NCI-H2196 treated with DMSO at 0.1 percent for 48 hours (cell line): ENCODE data around the gene PGAP6.
"Not testable (repeated sequence)": the region's sequence is repeated elsewhere in the genome, so short reads cannot be mapped to it uniquely, and the experiment has no call there.

Experiments used
- DNase-seq: peaks from one replicate; lab custom pipeline; 2025; ENCODE audit not compliant: unreplicated experiment; lab: John Stamatoyannopoulos, UW

Gene PGAP6

DNA sequence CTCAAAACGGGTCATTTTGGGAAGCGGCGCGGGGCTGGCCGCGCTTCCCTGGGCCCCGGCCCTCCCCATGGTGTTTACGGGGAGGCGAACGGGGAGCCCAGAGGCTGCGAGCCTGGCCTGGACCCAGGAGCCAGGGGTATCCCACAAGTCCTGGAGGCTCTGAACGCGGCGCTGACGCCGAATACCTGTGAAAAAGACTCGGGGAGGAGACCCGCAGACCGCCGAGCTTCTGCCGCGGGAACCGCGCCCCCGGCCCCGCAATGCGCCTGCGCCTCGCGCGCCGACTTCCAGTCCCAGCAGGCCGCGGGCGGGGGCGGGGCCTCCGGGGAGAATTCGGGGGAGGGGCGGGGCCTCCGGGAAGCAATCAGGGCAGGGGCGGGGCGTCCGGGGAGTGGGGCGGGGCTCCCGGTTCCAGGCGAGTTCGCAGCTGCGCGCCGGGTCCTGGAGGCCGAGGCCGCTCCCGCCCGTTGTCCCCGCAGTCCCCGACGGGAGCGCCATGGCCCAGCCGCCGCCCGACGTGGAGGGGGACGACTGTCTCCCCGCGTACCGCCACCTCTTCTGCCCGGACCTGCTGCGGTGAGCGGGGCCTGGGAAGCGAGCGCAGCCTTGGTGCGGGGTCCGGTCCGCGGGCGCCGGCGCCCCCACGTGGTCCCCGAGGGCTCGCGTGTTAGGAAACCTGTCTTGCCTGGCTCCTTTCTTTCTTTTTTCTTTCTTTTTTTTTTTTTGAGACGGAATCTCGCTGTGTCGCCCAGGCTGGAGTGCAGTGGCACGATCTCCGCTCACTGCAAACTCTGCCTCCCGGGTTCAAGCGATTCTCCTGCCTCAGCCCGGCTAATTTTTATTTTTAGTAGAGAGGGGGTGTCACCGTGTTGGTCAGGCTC is 19.9 kb upstream of the PGAP6 start, which contains the start of gene DECR2:
Gene DECR2, plus strand, starts transcription at position 418 of the 881 bp plus-strand sequence. Its CDS starts 79 bp downstream, at position 497.
- peak; percentile 84 for DNase-seq

DNA sequence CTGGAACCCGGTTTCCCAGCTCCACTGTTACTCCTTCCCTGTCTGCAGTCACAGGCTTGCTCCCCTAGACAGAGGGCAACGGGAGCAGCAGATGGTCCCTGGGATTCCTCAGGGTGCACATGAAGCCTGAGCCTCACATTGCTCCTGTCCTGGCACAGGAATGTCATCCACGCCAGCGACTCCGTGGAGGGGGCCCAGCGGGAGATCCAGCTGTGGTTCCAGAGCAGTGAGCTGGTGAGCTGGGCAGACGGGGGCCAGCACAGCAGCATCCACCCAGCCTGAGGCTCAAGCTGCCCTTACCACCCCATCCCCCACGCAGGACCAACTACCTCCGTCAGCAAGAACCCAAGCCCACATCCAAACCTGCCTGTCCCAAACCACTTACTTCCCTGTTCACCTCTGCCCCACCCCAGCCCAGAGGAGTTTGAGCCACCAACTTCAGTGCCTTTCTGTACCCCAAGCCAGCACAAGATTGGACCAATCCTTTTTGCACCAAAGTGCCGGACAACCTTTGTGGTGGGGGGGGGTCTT is 18.3 kb upstream of the PGAP6 start:
- no peak for DNase-seq

DNA sequence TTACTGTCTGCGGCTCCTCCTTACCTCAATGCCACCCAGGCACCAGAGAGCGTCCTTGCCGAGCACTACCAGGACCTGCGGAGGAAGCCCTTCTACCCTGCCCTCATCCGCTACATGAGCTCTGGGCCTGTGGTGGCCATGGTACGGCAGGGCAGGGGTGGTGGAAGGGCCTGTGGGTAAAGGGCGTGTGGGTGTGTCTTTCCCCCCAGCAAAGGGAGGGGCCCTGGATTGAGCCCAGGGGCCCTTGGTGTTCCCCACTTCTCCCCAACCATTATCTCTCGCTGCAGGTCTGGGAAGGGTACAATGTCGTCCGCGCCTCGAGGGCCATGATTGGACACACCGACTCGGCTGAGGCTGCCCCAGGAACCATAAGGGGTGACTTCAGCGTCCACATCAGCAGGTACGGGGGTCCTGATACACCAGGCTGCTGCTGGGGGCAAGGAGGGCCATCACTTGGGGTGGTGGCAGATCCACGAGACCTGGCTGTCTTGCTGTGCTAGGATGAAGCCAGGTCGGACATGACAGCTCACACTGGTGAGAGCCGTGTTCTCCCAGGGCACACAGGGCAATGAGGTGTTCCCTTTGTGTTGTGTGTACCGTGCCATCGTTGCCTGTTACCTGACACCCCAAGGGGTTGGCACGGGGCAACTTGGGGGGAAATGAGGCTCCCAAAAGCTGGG is 17.7 kb upstream of the PGAP6 start:
- DNase-seq: no peak

DNA sequence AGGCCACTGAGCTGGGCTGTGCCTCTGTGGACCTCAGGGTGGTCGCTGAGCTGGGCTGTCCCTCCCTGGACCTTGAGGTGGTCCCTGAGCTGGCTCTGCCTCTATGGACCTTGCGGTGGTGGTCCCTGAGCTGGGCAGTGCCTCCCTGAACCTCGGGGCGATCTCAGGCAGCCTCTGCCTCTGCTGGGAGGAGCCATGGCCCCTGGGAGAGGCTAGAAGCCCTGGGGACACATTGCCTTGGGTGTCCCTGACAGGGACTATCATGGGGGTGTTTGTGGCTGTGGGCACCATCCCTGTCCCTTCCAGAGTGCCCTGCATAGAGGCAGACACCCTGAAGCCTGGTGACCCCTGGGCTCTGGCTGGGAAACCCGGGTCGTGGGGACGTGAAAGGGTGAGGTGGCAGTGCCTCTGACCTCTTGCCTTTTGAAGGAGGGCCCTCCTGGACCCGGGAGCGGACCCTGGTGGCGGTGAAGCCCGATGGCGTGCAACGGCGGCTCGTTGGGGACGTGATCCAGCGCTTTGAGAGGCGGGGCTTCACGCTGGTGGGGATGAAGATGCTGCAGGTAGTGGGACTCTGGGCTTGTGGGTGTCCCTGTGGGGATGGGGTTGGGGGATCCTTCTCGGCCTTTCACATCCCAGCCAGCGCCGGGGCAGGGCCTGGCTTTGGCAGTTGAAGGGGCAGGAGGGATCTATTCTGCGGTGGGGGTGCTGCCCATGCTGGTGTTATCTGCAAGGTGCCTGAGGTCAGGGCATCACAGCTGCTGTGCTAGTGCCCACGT is 17.0 kb upstream of the PGAP6 start:
- DNase-seq: no peak

DNA sequence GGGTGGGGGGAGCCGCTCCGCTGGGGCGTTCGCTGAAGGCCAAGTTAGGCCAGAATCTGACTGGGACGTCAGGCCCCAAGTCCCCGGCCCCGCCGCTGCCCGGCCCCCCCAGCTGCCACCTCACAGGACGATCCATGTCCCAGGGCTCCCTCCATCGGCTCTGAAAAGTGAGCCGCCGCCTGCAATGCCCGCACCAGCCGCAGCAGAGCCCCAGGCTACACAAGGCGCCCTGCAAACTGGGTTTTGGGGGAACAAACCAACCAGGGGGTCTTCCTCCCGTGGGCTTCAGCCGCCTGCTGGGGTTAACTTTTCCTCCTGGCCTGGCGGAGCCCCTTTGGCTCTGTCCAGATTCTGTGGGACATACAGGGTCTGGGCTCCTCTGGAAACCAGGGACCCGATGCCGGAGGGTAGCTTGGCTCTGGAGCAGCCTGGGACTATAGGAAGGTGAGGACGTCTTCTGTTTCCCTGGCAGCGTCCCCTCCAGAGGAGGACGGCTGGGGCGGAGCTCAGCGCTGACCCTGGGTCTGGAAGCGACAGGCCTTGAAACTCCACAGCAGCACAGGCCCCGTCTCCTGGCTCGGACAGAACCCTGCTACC is 16.1 kb upstream of the PGAP6 start:
- no peak for DNase-seq

DNA sequence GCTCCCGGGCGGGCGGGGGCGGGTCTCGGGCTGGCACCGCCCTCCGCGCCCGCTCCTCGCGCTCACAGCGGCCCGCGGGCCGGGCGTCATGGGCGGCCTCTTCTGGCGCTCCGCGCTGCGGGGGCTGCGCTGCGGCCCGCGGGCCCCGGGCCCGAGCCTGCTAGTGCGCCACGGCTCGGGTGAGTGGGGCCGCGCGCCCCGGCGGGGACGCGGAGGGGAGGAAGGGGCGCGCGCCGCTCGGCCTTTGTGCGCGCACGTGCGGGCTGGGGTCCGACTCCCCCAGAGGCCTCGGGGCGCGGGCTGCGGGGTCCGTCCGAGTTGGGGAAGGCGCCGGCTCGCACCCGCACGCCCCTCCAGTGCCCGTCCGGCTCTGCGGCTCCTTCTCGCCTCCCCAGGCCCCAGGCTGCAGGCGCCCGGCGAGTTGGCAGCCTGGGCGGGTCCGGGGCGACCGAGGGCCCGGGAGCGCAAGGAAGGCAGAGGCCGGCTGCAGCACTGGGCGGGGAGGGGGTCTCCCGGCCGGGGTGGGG is 15.4 kb upstream of the PGAP6 start, which contains the start of gene NME4:
Gene NME4, plus strand, starts transcription at position 65 of the 527 bp plus-strand sequence. Its CDS starts 24 bp downstream, at position 89.
- no peak for DNase-seq

DNA sequence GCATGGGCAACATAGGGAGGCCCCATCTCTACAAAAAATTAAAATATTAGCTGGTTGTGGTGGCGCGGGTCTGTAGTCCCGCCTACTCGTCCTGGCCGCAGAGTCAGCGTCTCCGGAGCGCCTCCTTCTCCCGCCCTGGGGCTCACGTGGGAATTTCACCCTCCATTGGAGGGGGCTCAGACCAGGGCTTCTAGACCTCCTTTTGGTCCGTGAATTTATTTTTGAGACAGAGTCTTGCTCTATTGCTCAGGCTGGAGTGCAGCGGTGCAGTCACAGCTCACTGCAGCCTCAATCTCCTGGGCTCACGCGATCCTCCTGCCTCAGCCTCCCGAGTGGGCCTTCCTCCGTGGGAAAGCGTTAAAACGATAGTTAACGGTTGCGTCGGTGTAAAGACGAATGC is 14.8 kb upstream of the PGAP6 start:
- DNase-seq: no peak

DNA sequence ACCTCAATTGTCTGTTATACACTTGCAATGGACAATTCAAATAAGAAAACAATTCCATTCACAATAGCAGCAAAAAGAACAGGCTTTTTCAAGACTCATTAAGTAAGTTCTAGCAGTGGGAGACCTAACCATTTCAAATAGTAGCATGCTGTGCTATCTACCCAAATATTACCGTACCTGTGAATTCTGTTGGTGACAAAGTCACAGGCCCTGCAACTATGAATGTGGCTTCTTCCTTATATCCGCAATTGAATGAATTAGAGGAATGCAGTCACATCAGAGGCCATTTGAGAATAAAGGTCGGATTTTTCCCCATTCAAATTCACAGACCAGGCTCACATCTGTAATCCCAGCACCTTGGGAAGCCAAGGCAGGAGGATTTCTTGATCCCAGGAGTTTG is 14.4 kb upstream of the PGAP6 start:
- DNase-seq: no peak

DNA sequence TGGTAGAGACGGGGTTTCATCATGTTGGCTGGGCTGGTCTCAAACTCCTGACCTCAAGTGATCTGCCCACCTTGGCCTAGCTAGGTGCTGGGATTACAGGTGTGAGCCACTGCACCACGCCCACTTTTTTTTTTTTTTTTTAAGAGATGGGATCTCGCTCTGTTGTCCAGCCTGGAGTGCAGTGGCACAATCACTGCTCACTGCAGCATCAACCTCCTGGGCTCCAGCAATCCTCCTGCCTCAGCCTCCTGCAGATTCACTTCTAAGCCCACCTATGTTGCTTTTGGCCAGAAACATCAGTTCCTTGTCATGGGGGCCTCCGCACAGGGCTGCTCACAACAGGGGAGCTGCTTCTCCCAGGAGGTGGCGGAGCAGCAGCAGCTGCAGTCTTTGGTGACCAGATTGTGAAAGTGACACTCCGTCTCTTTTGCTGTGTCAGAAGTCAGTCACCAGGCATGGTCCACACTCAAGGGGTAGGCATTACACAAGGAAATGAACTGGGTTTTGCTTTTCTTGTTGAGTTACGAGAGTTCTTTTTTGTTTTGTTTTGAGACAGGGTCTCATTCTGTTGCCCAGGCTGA is 10.8 kb upstream of the PGAP6 start:
- DNase-seq: no peak

DNA sequence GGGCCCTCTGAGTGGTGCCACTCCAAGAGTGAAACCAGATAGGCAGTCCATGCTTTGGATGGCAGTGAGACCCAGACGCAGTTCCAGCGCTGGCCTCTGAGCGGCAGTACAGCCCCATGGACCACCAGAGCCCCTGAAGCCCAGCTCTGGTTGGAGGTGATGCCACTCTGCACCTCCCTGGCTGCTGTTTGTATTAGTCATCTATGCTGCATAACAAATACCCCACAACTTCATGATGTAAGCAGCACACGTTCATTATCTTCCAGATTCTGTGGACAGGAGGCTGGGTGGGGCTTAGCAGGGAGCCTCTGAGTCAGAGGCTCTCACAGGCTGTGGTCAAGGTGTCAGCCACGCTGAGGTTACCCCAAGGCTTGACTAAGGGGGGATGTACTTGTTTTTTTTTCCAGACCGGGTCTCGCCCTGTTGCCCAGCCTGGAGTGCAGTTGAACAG is 10.1 kb upstream of the PGAP6 start:
- peak; percentile 32 for DNase-seq

DNA sequence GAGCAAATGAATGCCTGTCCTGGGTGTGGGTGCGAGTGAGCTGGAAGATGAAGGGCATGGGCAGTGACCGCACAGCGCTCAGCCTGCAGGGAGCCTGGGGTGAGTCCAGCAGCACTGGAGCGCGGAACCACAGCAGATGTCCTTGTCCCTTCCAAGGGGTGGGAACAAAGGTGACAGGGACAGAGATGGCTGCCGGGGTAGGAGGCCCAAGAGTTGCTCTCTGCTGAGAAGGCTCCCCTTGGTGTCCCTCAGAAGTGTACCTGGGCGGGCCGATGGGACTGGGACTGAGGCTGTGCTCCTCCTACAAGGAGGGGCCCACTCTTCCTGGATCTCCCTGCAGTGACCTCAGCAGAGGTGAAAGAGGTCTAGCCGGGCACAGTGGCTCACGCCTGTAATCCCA is 7.6 kb upstream of the PGAP6 start:
- no peak for DNase-seq

DNA sequence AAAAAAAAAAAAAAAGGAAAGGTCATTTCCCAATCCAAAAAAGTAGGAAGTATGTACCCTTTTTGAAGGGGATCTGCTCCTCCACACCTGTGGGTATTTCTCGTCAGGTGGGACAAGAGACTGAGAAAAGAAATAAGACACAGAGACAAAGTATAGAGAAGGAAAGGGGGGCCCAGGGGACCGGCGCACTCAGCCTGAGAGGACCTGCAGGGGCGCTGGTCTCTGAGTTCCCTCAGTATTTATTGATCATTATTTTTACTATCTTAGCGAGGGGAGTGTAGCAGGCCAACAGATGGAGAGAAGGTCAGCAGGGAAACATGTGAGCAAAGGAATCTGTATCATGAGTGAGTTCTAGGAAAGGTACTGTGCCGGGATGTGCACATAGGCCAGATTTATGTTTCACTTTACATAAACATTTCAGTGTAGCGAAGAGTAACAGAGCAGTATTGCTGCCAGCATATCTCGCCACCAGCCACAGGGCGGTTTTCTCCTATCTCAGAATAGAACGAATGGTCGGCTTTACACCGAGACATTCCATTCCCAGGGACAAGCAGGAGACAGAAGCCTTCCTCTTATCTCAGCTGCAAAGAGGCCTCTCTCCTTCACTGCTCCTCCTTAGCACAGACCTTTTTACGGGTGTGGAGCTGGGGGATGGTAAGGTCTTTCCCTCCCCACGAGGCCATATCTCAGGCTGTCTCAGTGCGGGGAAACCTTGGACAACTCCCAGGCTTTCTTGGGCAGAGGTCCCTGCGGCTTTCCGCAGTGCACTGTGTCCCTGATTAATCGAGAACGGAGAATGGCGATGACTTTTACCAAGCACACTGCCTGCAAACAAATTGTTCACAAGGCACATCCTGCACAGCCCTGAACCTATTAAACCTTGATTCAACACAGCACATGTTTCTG is 6.2 kb upstream of the PGAP6 start:
- not testable (repeated sequence) for DNase-seq

DNA sequence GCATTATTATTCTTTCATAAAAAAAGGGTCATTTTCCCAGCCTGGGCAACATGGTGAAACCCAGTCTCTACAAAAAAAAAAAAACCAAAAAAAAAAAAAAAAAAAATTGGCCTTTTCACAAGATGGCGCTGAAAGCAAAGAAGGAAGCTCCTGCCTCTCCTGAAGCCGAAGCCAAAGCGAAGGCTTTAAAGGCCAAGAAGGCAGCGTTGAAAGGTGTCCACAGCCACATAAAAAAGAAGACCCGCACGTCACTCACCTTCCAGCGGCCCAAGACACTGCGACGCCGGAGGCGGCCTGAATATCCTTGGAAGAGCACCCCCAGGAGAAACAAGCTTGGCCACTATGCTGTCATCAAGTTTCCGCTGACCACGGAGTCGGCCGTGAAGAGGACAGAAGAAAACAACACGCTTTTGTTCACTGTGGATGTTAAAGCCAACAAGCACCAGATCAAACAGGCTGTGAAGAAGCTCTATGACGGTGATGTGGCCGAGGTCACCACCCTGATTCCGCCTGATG is 4.9 kb upstream of the PGAP6 start:
- DNase-seq: no peak

DNA sequence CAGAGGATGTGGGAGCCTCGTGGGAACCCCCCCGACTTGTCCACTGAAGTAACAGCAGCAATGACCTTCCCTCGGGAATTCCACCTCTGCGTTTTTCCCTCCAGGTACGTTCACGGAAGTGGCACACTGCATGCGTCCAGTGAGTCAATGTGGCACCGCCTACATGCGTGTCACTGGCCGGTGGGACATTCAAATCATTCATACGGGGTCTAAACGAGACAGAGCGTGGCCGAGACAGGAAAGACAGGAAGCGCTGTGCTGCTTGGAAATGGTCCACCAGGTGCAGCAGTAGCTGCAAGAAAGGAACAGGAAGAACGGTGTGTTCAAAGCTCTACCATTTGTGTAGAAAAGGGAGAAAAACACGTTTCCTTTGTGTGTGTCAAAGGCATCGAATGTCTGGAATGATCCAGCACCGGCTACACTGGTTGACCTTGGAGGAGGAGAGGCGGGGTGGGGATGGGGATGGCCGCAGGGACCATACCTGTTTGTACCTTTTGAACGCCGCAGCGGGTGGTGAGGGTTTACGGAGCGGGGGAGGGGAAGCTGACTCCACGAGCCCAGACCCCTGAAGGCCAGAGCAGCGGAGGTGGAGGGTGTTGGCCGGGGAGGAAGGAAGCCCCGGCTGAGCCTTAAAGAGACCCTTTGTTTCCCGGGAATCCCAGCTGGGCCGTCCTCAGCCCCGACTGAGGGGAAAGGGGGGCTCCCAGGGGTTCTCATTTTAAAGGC is 1.7 kb upstream of the PGAP6 start:
- DNase-seq: peak; percentile 60

DNA sequence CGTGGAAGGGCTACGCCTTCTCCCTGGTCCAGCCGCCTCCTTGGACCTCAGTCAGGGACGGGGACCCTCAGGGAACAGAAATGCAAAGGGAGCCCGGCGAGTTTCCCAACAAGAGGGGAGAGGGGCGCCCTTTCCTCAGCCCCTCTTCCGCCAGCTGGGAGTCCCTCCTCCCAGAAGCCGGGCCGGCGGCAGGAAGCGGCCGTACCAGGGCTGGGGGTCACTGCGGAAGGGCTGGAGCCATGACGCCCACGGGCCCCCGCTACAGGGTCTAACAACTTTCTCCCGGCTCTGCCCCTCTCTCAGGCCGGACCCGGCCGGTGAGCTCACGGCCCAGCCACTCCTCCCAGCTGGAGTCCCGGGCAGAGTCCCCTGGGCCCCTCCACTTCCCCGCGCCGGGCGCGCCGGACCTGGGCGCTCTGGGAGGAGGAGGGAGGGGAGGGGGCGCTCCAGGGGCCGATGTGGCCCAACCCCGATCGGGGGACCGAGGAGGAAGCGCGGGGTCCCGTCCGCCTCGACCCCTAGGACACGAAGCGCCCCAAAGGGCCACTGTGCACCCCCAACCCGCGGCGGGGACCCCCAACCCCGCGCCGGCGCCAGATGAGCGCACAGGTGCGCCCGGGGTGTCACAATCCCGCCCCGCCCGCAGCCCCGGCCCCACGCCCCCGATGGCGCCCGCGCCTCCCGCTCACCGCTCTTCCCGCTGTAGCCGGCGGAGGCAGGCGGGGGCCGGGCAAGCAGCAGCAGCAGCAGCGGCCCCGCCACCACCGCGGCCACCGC is 578 bp downstream of the PGAP6 start:
- no peak for DNase-seq

DNA sequence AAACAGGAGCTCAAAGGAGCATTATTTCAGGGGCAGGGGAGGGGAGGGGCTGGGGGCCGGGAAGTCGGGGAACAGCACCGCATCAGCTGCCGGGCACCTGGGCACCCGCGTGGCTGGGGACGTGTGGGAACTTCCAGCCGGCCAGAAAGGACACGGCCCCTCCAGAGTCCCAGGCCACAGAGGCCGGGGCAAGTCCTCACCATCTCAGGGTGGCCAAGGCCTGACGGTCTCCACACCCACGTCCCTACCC is 1.1 kb downstream of the PGAP6 start:
- DNase-seq: no peak

DNA sequence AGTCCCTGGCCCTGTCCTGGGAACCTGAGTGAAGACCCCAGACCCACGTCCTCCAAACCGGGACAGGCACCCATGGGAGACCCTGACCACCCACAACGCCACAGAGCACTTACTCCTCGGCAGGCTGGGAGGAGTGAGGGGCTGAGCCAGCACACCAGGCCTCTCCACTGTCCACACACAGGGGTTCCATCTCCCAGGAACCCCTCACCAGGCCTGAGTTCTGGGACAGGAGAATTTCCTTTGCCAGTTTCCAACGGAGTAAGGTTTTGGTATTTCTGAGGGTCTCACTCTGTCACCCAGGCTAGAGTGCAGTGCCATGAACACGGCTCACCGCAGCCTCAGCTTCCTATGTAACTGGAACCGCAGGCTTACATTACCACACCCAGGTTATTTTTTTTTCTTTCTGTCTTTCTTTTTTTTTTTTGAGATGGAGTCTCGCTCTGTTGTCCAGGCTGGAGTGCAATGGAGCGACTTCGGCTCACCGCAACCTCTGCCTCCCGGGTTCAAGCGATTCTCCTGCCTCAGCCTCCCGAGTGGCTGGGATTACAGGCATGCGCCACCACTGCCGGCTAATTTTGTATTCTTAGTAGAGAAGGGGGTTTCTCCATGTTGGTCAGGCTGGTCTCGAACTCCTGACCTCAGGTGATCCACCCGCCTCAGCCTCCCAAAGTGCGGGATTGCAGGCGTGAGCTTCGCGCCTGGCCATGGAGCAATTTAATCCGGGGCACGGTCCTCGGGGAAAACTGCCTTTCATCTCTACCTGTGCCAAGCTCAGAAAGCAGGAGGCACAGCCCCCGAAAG is 1.6 kb downstream of the PGAP6 start:
- no peak for DNase-seq
